Panc1 (cell line): Measurements from ENCODE around the gene KLK4.

ENCODE experiments used
- CTCF ChIP-seq: fragments of 450-650 bp; IDR thresholded peaks from 2 replicates; pipeline ENCODE4 v1.5.1; 2017; ENCODE audit warnings: mild to moderate bottlenecking
- POLR2AphosphoS5 ChIP-seq: IDR thresholded peaks from 2 replicates; pipeline ENCODE4 v1.6.1; 2012; ENCODE audit warnings: mild to moderate bottlenecking, low read depth, low read length, moderate library complexity
- REST ChIP-seq, 2 experiments: IDR thresholded peaks; 2 replicates each; pipeline ENCODE4 v1.6.1; 2011 to 2012; ENCODE audit warnings: low read depth in 2 of 2, control low read depth in 1 of 2, low read length in 1 of 2, mild to moderate bottlenecking in 1 of 2, moderate library complexity in 1 of 2; ENCODE audit not compliant: insufficient read depth in 1 of 2
- SIN3A ChIP-seq: IDR thresholded peaks from 2 replicates; pipeline ENCODE4 v1.6.1; 2012; ENCODE audit warnings: low read depth, mild to moderate bottlenecking, low read length, moderate library complexity, borderline replicate concordance; ENCODE audit not compliant: insufficient read depth
- TCF7L2 ChIP-seq: IDR thresholded peaks from 2 replicates; pipeline ENCODE4 v1.6.1; 2011; ENCODE audit warnings: mild to moderate bottlenecking, low read depth, low read length, inconsistent platforms

- TF ChIP-seq CTCF (no peak), POLR2AphosphoS5 (no peak), TCF7L2 (no peak), REST (IDR thresholded peaks at IDR 0.05; ENCODE audit: insufficient read depth in 1 of 2, low read depth in 2 of 2, low read length in 1 of 2) (no peak), SIN3A (no peak)
Observed at GRCh38 chr19:50880241-50880640, 31.0 kb downstream of the KLK4 start.
